ENCODE results near the gene TMEM158. TPM values are rescaled to one million over a fixed set of nuclear protein-coding genes. Genes with fewer than 3 reads are reported as not detected.

Gene TMEM158
- total RNA-seq, 1 donor from 2014 or later = 14.1 TPM

GRCh38 chr3:45210308-45211041 lies 15.6 kb downstream of the TMEM158 start:
- Histone ChIP-seq H3K4me3 (ENCODE audit: insufficient read depth, low read depth, low read length) (no peak overlapping the region), H3K4me1 (ENCODE audit: insufficient read depth, low read length) (peaks cover 4% of the 10 kb centered on the region), H4K20me1 (ENCODE audit: insufficient read depth, low read length) (no peaks in the 10 kb centered on the region), H2AFZ (ENCODE audit: low read depth, low read length) (peak overlapping the region; percentile 54), H3K9ac (ENCODE audit: low read length) (no peak overlapping the region), H3K27ac (ENCODE audit: low read depth, low read length) (no peak overlapping the region), H3K79me2 (ENCODE audit: insufficient read depth, low read length) (no peaks in the 10 kb centered on the region), H3K9me3 (ENCODE audit: insufficient read depth, low read depth, low read length) (no peaks in the 10 kb centered on the region), H3K36me3 (ENCODE audit: insufficient read depth, low read length) (no peaks in the 10 kb centered on the region), H3K4me2 (ENCODE audit: low read length) (no peak overlapping the region), H3K27me3 (ENCODE audit: insufficient read depth, low read length) (no peaks in the 10 kb centered on the region)
- Mint-ChIP-seq H3K36me3 (ENCODE audit: low read depth, unreplicated experiment) (no peaks in the 10 kb centered on the region), H3K27ac (ENCODE audit: unreplicated experiment) (no peak overlapping the region), H3K9me3 (ENCODE audit: unreplicated experiment) (peaks cover 2% of the 10 kb centered on the region), H3K27me3 (ENCODE audit: low read depth, unreplicated experiment) (peaks cover 13% of the 10 kb centered on the region), H3K4me3 (ENCODE audit: unreplicated experiment) (no peak overlapping the region), H3K4me1 (ENCODE audit: low read depth, unreplicated experiment) (peaks cover 17% of the 10 kb centered on the region)
- FAIRE-seq (no peak), DNase-seq (ENCODE audit: low read depth) (peak; percentile 67)
- TF ChIP-seq CTCF (IDR thresholded peaks at IDR 0.05; ENCODE audit: insufficient read depth, low read depth, low read length) = peak; percentile 62
- TF ChIP-seq EZH2 (IDR thresholded peaks at IDR 0.05; ENCODE audit: insufficient read depth, low read length) = no peak

- Histone ChIP-seq H3K4me1 (ENCODE audit: insufficient read depth, low read length) (peaks cover 6% of the 10 kb centered on the region), H3K4me2 (ENCODE audit: low read length) (no peak overlapping the region), H3K9me3 (ENCODE audit: insufficient read depth, low read depth, low read length) (no peaks in the 10 kb centered on the region), H3K79me2 (ENCODE audit: insufficient read depth, low read length) (no peaks in the 10 kb centered on the region), H3K27ac (ENCODE audit: low read depth, low read length) (no peak overlapping the region), H3K27me3 (ENCODE audit: insufficient read depth, low read length) (no peaks in the 10 kb centered on the region), H3K36me3 (ENCODE audit: insufficient read depth, low read length) (no peaks in the 10 kb centered on the region), H2AFZ (ENCODE audit: low read depth, low read length) (no peak overlapping the region), H3K9ac (ENCODE audit: low read length) (no peak overlapping the region), H4K20me1 (ENCODE audit: insufficient read depth, low read length) (no peaks in the 10 kb centered on the region), H3K4me3 (ENCODE audit: insufficient read depth, low read depth, low read length) (no peak overlapping the region)
- H3K27ac Mint-ChIP-seq (ENCODE audit: unreplicated experiment) = no peak overlapping the region
- no peak overlapping the region for H3K4me3 Mint-ChIP-seq (ENCODE audit: unreplicated experiment)
- H3K36me3 Mint-ChIP-seq (ENCODE audit: low read depth, unreplicated experiment) = no peaks in the 10 kb centered on the region
- H3K27me3 Mint-ChIP-seq (ENCODE audit: low read depth, unreplicated experiment) = peaks cover 13% of the 10 kb centered on the region
- H3K9me3 Mint-ChIP-seq (ENCODE audit: unreplicated experiment) = no peaks in the 10 kb centered on the region
- no peak for FAIRE-seq
- no peak for DNase-seq (ENCODE audit: low read depth)
- peaks cover 16% of the 10 kb centered on the region for H3K4me1 Mint-ChIP-seq (ENCODE audit: low read depth, unreplicated experiment)
- TF ChIP-seq CTCF (IDR thresholded peaks at IDR 0.05; ENCODE audit: insufficient read depth, low read depth, low read length) = no peak
- TF ChIP-seq EZH2 (IDR thresholded peaks at IDR 0.05; ENCODE audit: insufficient read depth, low read length) = no peak
Measured at GRCh38 chr3:45209526-45209925, 16.6 kb downstream of the TMEM158 start.

GRCh38 chr3:45208586-45208985 lies 17.5 kb downstream of the TMEM158 start:
- no peak overlapping the region for H3K9ac ChIP-seq (ENCODE audit: low read length)
- H3K36me3 Mint-ChIP-seq (ENCODE audit: low read depth, unreplicated experiment) = no peaks in the 10 kb centered on the region
- peaks cover 11% of the 10 kb centered on the region for H3K4me1 Mint-ChIP-seq (ENCODE audit: low read depth, unreplicated experiment)
- no peaks in the 10 kb centered on the region for H3K36me3 ChIP-seq (ENCODE audit: insufficient read depth, low read length)
- H3K27me3 ChIP-seq (ENCODE audit: insufficient read depth, low read length) = no peaks in the 10 kb centered on the region
- H3K4me2 ChIP-seq (ENCODE audit: low read length) = no peak overlapping the region
- no peak for FAIRE-seq
- no peak for DNase-seq (ENCODE audit: low read depth)
- H3K4me3 Mint-ChIP-seq (ENCODE audit: unreplicated experiment) = no peak overlapping the region
- no peak overlapping the region for H2AFZ ChIP-seq (ENCODE audit: low read depth, low read length)
- no peaks in the 10 kb centered on the region for H3K9me3 ChIP-seq (ENCODE audit: insufficient read depth, low read depth, low read length)
- H3K27me3 Mint-ChIP-seq (ENCODE audit: low read depth, unreplicated experiment) = peaks cover 12% of the 10 kb centered on the region
- no peak overlapping the region for H3K27ac Mint-ChIP-seq (ENCODE audit: unreplicated experiment)
- H3K4me1 ChIP-seq (ENCODE audit: insufficient read depth, low read length) = peaks cover 14% of the 10 kb centered on the region
- no peak for TF ChIP-seq EZH2 (IDR thresholded peaks at IDR 0.05; ENCODE audit: insufficient read depth, low read length)
- no peak overlapping the region for H3K27ac ChIP-seq (ENCODE audit: low read depth, low read length)
- no peak overlapping the region for H3K4me3 ChIP-seq (ENCODE audit: insufficient read depth, low read depth, low read length)
- no peaks in the 10 kb centered on the region for H3K79me2 ChIP-seq (ENCODE audit: insufficient read depth, low read length)
- no peaks in the 10 kb centered on the region for H3K9me3 Mint-ChIP-seq (ENCODE audit: unreplicated experiment)
- no peaks in the 10 kb centered on the region for H4K20me1 ChIP-seq (ENCODE audit: insufficient read depth, low read length)
